HG03469 (cell line): ENCODE results near the gene ZSWIM7.
"Not testable (repeated sequence)": the region's sequence is repeated elsewhere in the genome, so short reads cannot be mapped to it uniquely, and the experiment has no call there.

Experiments
- ATAC-seq: cut with Tn5 transposase; IDR thresholded peaks from one replicate; pipeline ENCODE4 v1.9.1; 2021; ENCODE audit warnings: mild to moderate bottlenecking, moderate library complexity, moderate number of reproducible peaks; ENCODE audit not compliant: unreplicated experiment

The ZSWIM7 gene

DNA sequence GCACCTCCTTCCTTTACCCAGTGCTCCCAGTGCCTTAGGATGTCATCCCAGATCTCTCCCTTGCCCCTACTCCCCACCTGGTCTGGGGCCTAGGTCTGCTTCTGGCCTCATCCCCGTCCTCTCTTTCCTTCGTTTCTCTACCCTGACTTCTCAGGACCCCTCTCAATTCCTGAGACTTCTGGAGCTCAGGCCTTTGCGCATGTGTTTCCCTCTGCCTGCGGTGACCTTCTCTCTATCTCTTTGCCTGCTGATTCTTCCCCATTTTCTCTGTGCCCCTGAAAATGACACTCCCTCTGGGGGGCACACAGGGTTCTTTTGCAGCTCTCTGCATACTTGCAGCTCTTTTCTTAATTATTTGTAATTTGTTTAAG lies 41.0 kb downstream of the ZSWIM7 start:
- ATAC-seq: no peak

DNA sequence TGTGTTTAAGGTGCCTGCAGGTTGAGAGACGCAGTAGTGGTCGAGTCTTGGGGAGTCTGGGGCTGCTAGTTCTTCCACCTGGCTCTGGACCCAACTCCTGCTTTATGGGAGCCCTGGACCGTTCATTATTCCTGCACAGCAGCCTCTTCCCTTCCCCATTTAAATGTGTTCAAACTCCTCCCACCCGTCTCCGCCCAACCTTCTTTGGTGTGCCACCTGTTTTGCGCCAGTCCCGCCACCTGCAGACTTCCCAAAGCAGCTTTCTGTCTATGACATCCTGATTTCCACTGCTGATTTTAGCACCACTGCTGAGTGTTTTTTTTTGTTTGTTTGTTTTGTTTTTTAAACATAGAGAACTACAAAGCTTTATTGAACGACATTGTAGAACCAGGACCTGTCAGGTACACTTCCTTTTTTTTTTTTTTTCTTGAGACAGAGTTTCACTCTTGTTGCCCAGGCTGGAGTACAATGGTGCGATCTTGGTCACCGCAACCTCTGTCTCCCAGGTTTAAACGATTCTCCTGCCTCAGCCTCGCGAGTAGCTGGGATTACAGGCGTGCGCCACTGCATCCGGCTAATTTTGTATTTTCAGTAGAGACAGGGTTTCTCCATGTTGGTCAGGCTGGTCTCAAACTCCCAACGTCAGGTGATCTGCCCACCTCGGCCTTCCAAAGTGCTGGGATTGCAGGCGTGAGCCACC lies 41.7 kb downstream of the ZSWIM7 start:
- no peak for ATAC-seq

DNA sequence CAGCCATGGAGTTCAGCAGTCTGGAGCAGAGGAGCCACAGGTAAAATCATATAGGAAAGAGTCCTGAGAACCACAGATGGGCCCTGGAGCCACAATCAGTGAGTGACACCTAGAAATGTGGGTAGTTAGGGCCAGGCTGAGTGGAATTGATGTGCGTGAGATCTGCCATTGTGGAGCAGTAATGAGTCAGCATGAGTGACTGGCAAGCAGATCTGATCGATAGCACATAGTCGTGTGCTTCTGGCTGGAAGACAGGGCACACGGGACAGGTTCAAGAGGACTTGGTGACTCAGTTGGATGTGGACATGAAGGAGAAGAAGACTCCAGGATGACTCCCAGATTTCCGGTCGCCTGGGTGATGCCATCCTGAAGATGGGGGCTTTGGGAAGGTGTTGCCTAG lies 42.3 kb downstream of the ZSWIM7 start:
- no peak for ATAC-seq

DNA sequence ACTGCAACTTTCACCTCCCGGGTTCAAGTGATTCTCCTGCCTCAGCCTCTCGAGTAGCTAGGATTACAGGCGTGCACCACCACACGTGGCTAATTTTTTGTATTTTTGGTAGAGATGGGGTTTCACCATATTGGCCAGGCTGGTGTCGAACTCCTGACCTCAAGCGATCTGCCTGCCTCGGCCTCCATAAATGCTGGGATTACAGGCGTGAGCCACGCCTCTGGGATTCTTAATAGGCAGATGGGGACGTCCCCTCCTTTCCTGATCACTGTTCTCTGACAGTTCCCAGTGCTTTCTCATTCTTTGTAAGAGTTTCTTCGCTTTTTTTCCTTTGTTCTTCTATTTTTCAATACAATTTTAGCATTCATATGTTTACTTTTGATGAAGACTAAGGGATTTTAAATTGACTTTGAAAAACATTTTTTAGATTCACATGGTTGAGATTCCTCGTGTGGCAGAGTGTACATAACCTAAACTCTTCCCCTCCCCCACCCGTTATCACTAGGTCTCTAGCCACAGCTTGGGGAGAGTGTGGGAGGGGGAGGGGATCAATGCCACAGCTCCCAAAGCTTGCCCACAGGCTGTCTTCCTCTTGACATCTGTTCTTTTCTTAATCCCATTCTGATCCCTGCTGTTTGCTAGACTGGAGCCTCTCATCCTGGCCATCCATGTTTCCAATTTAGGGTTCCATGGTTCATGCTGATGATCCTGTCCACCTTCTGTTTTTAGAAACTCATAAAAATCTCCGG lies 43.5 kb downstream of the ZSWIM7 start:
- no peak for ATAC-seq

DNA sequence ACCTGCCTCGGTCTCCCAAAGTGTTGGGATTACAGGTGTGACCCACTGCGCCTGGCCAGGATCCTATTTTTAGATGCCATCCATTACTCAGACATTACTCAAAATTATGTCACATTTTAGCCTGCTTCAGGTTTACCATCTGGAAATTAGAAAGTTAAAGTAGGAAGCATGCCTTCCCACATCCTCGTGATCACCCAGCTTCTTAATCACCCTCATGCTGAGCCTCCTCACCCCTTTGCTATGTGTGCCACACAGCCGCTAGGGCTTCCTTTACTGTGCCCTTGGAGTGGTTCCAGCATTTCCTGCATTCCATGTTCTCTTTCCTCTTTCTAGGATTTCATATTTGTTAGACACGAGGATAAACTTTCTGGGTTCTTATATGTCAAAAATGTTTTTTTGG lies 45.3 kb downstream of the ZSWIM7 start:
- ATAC-seq: no peak

DNA sequence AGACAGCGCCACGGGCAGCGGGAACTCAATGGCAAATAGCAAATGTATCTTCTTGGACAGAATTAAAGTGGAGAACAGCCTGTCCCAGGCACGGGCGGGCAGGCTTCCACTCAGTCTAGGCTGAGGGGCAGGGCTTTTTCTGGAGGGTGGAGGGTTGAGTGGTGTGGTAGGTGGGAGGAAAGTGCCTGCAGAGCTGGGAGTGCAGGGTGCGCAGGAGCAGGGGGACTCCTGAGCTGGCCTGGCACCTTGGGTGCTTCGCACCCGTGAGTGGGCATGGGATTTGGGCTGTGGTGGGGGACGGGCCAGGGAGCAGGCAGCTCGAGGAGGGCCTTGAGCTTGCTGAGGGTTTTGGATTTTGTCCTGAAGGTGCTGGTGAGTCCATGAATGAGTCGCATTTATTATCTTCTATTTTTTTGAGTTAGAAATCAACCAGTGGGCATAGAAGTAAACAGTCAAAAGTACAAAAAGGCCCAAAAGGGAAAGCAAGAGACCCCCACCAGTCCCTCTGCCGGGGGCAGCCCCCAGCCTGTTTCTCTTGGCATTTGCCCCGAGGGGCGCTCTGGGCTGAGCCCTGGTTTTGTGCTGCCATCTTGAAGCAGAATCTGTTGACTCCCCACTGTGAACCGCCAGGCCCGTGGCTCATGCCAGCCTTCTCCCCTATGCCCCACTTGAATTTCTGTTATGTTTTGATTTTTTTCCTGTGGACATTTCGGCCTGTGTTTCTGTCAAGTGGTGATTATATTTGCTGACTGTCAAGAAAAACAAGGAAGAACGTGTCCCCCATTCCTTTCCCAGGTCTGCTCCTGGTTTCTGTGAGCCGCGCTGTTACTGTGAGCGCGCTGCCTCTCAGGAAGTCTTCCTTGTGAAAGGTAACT lies 46.4 kb downstream of the ZSWIM7 start:
- ATAC-seq: no peak

DNA sequence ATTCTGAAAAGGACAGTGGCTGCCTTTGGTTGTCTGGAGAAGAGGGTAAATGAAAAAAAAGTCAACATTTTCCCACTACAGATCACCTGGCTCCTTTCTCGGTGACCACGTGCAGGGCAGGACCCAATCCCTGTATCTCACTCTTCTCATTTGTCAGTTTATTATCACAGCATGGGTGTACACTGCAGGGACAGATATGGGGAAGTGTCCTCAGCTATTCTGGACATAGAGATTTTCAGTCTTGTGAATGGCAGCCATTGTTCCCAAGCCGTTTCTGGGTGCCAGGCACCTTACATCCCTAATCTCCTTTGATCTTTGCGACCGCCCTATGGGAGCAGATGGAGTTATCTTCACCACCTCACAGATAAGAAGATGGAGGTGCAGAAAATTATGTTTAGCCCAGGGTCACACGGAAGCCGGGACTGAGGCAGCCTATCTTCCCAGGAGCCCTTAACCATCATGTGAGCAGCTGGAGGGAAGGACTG lies 47.4 kb downstream of the ZSWIM7 start:
- no peak for ATAC-seq

DNA sequence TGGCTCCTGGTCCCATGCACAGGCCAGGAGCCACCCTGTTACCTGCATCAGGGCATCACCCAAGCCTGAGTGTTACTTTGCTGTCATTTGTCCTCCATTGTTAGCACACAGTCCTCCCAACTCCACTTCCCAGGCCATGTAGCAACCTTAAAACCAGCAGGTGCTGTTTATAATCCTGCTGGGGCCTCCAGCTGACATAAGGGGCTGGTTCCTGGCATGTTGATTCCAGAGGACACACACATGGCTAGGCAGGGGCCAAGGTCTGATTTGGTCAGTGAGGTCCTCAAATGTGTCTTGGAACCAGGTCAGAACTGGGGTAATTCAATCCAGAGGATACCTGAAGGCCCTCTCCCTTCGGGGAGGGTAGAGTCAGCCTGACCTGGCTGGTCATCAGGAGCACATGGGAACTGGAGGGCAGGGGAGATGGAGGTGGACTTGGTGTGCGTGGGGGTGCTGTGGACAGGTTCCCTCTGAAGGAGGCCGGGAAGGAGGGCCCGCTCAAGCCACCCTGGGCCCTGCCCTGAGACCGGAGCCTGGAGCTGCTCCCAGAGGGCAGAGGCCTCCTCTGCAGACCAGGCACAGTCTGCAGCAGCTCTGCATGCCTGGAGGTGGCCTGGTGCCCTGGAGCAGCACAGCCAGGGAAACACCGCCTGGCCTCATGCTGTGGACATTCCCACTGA lies 48.0 kb downstream of the ZSWIM7 start:
- no peak for ATAC-seq

DNA sequence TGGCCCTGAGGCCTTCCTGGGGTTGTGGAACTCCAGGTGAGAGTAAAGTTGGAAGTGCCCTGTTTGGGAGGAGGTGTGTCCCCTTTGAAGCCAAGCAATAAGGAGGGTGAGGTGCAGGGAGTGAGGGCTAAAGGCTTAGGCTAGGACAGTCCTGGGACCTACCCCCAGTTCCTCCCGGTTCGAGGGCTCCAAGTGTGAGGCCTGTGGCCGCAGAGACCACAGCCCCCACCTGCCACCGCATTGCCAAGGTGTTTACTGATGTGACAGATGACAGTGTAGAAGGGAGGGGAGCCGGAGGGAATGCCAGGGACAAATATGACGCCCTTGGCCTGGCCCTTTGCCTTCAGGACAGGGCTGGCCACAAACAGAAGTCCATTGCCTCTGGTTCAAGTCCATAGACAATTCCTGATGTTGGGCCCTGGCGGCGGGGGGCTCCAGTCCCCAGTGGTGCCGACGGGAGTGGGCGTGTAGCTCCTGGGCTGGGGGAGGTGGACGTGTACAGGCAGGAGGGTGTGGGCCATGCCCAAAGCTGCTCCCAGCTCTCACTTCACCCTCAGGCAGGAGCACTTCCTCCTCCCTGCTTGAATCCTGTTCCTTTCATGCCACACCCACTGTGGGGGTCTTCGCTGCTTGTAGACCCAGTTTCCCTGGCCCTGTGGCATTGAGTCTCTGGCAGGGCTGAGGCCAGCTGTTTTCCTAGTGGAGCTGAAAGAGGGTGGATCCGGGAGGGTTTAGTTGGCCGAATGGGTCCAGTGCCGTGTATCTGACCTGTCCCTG lies 51.3 kb downstream of the ZSWIM7 start:
- ATAC-seq: no peak

DNA sequence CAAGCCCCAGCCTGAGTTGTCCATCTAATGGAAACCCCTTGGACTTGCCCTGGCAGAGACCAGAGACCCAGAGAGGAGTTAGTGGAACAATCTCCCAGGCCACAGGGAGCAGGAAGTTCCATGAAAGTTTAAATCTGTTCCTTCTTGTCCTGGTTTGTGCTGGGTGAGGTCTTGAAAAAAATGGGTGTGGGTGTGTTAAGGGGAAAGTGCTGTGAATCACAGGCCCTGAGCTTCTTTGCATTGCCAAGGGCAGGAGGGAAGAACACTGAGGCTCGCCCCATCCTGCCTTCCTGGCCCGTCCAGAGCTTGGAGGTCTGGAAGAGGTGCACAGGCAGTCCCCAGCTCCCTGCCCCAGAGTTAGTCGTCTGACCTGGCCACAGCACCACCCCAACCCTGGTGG lies 52.2 kb downstream of the ZSWIM7 start:
- no peak for ATAC-seq

DNA sequence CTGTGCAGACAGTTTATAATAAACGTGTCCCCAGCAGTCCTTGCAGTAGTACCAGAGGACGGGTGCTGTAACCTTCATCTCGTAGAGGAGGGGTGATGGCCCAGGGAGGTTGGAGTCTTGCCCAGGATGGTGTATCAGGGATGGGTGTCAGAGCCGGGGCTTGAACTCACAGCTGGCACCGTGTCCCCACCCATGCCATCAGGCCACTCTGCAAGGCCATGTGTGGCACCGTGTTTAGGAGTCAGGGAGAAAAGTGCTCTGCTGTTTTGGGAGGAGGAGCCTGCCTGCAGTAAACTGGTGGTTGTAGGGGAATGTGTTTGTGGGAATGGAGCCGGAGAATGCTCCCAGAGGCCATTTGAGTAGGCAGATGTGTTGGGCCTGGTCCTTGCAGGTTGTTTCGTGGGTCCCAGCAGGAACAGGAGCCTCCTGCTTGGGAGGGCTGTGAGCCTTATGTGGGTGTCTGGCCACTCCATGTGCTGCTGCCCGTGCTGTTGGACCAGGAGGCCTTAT lies 52.8 kb downstream of the ZSWIM7 start:
- ATAC-seq: no peak

DNA sequence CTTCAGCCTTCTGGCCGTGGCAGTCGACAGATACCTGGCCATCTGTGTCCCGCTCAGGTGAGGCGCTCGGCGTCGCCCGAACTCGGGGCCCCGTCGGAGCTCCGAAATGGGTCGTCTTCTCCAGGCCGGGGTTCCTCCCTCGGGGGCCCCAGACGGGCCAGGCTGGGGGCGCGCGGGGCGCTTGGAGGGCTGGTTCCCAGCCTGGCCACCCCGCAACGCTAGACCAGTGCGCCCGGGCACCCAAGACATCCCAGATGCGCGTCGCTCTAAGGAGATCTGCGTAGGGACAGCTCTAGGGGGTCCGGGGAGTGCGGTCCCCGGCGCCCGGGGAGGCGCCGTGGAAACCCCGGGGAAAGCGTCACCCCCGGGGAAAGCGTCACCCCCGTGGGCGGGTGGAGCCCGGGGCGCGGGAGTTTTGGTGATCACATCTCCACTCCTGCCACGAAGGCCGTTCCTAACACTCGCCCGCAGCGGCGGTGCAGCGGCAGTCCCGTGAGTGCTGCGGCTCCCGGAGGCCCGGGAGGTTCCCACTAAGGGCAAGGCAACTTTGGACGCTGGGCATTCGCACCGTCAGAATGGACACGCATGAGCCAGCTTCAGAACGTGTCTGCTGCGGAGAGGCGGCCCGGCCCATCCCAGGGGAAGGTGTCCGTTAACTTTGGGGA lies 53.8 kb downstream of the ZSWIM7 start:
- no peak for ATAC-seq

DNA sequence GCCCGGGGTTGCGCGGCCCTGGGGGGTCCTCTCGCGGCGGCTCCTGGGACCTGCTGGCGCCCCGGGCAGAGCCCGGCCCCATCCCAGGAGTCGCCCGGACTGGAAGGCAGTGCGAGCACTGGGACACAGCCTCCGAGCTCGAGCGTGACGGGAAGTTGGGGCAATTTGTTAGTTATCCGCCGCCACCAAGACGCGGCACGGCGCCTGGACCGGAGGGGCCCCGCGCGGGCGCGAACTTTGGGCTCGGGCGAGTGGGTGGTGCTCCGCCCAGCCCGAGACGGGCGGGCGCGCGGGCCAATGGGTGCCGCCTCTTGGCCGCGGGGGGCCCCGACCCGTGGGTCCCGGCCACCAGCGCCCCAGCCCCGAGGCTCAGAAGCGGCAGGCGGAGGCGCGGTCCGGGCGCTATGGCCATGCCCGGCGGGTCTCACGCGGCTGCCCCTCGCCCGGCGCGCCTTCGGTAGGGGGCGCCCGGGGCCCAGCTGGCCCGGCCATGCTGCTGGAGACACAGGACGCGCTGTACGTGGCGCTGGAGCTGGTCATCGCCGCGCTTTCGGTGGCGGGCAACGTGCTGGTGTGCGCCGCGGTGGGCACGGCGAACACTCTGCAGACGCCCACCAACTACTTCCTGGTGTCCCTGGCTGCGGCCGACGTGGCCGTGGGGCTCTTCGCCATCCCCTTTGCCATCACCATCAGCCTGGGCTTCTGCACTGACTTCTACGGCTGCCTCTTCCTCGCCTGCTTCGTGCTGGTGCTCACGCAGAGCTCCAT lies 54.6 kb downstream of the ZSWIM7 start, which contains the start of gene ADORA2B:
Gene ADORA2B, plus strand, starts transcription at position 372 of the 768 bp plus-strand sequence. Its CDS starts 119 bp downstream, at position 491.
- no peak for ATAC-seq

DNA sequence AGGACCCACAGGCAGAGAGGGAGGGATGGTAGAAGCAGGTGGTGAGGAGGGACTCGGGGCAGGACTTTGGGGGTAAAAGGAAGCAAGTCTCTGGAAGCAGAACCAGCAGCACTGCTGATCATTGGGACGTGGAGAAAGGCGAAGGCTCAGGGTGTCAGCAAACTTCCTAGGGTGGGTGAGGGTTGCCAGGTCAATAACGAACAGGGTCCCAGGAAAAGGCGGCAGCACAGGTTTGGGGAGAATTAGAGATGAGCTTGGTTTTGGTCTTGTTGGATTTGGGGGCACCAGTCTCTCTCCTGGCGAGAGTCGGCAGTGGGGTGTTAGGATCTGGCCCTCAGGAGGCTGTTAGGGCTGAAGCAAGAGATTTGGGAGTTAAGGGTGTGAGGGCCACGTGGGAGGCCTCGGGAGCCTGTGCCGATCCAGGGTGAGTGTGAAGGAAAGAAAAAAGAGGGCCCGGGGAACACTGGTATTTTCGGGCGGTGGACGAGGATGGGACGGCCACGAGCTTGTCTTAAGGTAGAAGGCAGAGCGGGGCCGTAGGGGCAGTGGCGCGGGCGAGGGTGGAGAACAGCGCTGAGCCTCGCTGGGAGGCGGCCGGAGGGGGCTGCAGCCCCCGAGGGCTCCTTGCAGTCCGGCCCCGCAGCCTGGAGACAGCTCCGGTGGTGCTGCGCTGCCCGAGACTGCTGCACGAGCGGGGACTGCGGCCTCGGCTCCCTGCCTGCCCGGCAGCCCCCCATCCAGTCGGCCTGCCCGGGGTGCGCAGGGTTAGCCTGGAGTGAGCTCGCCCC lies 55.3 kb downstream of the ZSWIM7 start:
- ATAC-seq: no peak

DNA sequence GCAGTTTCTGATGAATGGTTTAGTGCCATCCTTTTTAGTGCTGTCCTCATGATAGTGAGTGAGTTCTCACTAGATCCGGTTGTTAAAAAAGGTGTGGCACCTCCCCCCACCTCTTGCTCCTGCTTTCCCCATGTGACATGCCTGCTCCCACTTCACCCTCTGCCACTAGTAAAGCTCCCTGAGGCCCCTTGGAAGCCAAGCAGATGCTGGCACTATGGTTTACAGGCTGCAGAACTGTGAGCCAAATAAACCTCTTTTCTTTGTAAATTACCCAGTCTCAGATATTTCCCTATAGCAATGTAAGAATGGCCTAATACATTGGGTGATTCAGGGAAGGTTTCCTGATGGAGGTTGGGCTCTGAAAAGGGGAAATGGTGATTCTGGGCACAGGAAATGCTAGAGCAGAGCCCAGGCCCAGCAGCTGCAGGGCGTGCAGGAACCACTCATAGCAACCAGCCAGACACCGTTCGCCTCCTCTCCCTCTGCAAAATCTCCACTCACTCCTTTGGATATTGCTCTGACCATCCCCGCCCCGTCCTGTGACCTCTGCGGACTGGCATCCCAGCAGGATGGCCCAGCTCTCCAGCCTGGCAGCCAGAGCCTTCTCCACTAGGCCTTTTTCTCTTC lies 57.2 kb downstream of the ZSWIM7 start:
- no peak for ATAC-seq

DNA sequence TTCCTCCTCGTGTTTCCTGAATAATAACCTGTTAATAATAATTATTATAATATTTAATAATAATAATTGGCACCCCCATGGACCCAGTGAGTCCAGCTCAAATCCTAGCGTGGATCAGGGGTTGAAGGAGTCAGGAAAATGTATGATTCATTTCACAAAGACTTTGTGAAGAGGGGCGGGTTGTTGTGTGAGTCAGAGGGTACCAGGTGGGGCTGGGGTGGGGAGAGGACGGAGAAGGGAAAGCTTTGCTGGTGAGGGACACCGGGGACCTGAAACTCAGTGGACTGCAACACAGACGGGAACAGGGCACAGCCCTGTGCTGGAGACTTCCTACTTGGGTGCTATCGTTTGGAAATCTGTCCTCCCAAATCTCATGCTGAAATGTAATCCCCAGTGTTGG lies 57.7 kb downstream of the ZSWIM7 start:
- no peak for ATAC-seq

DNA sequence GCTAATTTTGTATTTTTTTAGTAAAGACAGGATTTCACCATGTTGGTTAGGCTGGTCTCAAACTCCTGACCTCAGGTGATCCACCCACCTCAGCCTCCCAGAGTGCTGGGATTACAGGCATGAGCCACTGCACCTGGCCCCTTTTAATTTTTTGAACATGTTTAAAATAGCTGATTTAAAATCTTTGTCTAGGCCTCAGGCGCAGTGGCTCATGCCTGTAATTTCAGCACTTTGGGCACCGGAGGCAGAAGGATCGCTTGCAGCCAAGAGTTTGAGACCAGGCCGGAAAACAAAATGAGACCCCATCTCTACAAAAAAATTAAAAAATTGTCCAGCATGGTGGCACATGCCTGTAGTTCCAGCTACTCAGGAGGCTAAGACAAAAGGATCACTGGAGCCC lies 63.0 kb downstream of the ZSWIM7 start:
- not testable (repeated sequence) for ATAC-seq
